IMR-90 (cell line): ENCODE data around the gene ATP1A3. TPM values are rescaled to one million over a fixed set of nuclear protein-coding genes. Genes with fewer than 3 reads are reported as not detected.

Experiments
- ATAC-seq: fragments of 200-7000 bp; cut with Tn5 transposase; 2 replicates; pipeline ENCODE4 v1.9.1; 2020; ENCODE audit warnings: low read depth, mild to moderate bottlenecking, moderate library complexity
- BruUV-seq: library from RNA; stranded (reverse); fragments of 400-500 nt; replicated peaks from 2 replicates; lab custom pipeline; 2021; lab: Mats Ljungman, UMichigan
- CTCF ChIA-PET: fragments of 300-600 bp; formaldehyde crosslinking; extraction: SDS; loops from one replicate; lab custom pipeline; 2021; ENCODE audit warnings: antibody characterized with exemption; lab: Yijun Ruan, JAX
- POLR2A ChIA-PET: fragments of 300-600 bp; sonication (Branson Sonifier 250); formaldehyde crosslinking; loops from one replicate; lab custom pipeline; 2022; ENCODE audit warnings: antibody characterized with exemption; ENCODE audit not compliant: unreplicated experiment; lab: Charles Lee
- DNase-seq: peaks from one replicate; pipeline ENCODE4 v3.0.0; 2013
- H2AFZ ChIP-seq: replicated peaks from 2 replicates; pipeline ENCODE3; 2013; ENCODE audit warnings: low read length, mild to moderate bottlenecking; ENCODE audit not compliant: poor library complexity
- H2AK5ac ChIP-seq: 2 replicates; pipeline ENCODE4 v1.6.1; 2013; ENCODE audit warnings: low read depth, low read length, inconsistent platforms
- H2AK9ac ChIP-seq: replicated peaks from 2 replicates; pipeline ENCODE3; 2013; ENCODE audit warnings: mild to moderate bottlenecking, low read depth, low read length, moderate library complexity; ENCODE audit not compliant: poor library complexity
- H2BK120ac ChIP-seq: 2 replicates; pipeline ENCODE4 v1.6.1; 2013; ENCODE audit warnings: low read depth, low read length, inconsistent platforms
- H2BK15ac ChIP-seq: 3 replicates; pipeline ENCODE4 v1.6.1; 2013; ENCODE audit warnings: low read depth, low read length, inconsistent platforms
- H2BK20ac ChIP-seq: 2 replicates; pipeline ENCODE4 v1.6.1; 2013; ENCODE audit warnings: low read depth, mild to moderate bottlenecking, inconsistent platforms, low read length, moderate library complexity
- H2BK5ac ChIP-seq: 2 replicates; pipeline ENCODE4 v1.6.1; 2013; ENCODE audit warnings: mild to moderate bottlenecking, low read depth, low read length, inconsistent platforms; ENCODE audit not compliant: poor library complexity, severe bottlenecking
- H3K14ac ChIP-seq: replicated peaks from 2 replicates; pipeline ENCODE4 v1.6.1; 2013; ENCODE audit warnings: low read depth, low read length, inconsistent platforms
- H3K18ac ChIP-seq: 2 replicates; pipeline ENCODE4 v1.6.1; 2013; ENCODE audit warnings: low read depth, low read length, control low read depth
- H3K23ac ChIP-seq: 2 replicates; pipeline ENCODE4 v1.6.1; 2013; ENCODE audit warnings: low read depth, low read length, inconsistent platforms
- H3K27ac ChIP-seq: 2 replicates; pipeline ENCODE4 v1.5.1; 2013; ENCODE audit warnings: mild to moderate bottlenecking, control low read depth, low read length; ENCODE audit not compliant: insufficient read depth
- H3K27me3 ChIP-seq: 2 replicates; pipeline ENCODE4 v1.6.1; 2013; ENCODE audit warnings: low read length; ENCODE audit not compliant: control insufficient read depth, insufficient read depth
- H3K36me3 ChIP-seq: 2 replicates; pipeline ENCODE4 v1.6.1; 2013; ENCODE audit warnings: low read length, mixed read lengths; ENCODE audit not compliant: control insufficient read depth, insufficient read depth
- H3K4ac ChIP-seq: 2 replicates; pipeline ENCODE4 v1.6.1; 2013; ENCODE audit warnings: low read depth, low read length, inconsistent platforms
- H3K4me1 ChIP-seq: 2 replicates; pipeline ENCODE4 v1.6.1; 2013; ENCODE audit warnings: low read length, mixed read lengths; ENCODE audit not compliant: control insufficient read depth, insufficient read depth
- H3K4me2 ChIP-seq: 2 replicates; pipeline ENCODE4 v1.6.1; 2013; ENCODE audit warnings: low read depth, mild to moderate bottlenecking, control low read depth, low read length, moderate library complexity
- H3K4me3 ChIP-seq: 2 replicates; pipeline ENCODE4 v1.5.1; 2013; ENCODE audit warnings: low read depth, mild to moderate bottlenecking, control low read depth, low read length, moderate library complexity; ENCODE audit not compliant: insufficient read depth
- H3K56ac ChIP-seq: 2 replicates; pipeline ENCODE4 v1.6.1; 2013; ENCODE audit warnings: low read length, inconsistent platforms; ENCODE audit not compliant: insufficient read depth; ENCODE audit errors: extremely low read depth
- H3K79me1 ChIP-seq, 2 experiments: 2 replicates each; pipeline ENCODE4 v1.6.1; 2013; ENCODE audit warnings: low read length in 2 of 2, inconsistent platforms in 1 of 2, low read depth in 1 of 2
- H3K9ac ChIP-seq: 2 replicates; pipeline ENCODE4 v1.6.1; 2013; ENCODE audit warnings: low read depth, low read length, control low read depth
- H3K9me1 ChIP-seq: 2 replicates; pipeline ENCODE4 v1.6.1; 2013; ENCODE audit warnings: low read length, inconsistent platforms; ENCODE audit not compliant: insufficient read depth
- H3K9me3 ChIP-seq: 2 replicates; pipeline ENCODE4 v1.6.1; 2013; ENCODE audit warnings: low read length; ENCODE audit not compliant: control insufficient read depth, insufficient read depth
- H4K20me1 ChIP-seq: 2 replicates; pipeline ENCODE4 v1.6.1; 2013; ENCODE audit warnings: low read length, inconsistent platforms; ENCODE audit not compliant: insufficient read depth
- H4K5ac ChIP-seq: 2 replicates; pipeline ENCODE4 v1.6.1; 2013; ENCODE audit warnings: mild to moderate bottlenecking, low read depth, low read length, control low read depth
- H4K8ac ChIP-seq, 2 experiments: 2 replicates each; pipeline ENCODE4 v1.6.1; 2013; ENCODE audit warnings: low read depth in 2 of 2, low read length in 2 of 2, control low read depth in 1 of 2, inconsistent platforms in 1 of 2
- H4K91ac ChIP-seq: 2 replicates; pipeline ENCODE4 v1.6.1; 2013; ENCODE audit warnings: low read depth, low read length, inconsistent platforms; ENCODE audit not compliant: insufficient read depth
- BHLHE40 ChIP-seq: fragments of 150-350 bp; IDR thresholded peaks from 2 replicates; pipeline ENCODE4 v1.6.1; 2016; ENCODE audit warnings: mild to moderate bottlenecking, low read depth, low read length
- CEBPB ChIP-seq: IDR thresholded peaks from 2 replicates; pipeline ENCODE4 v1.6.1; 2012; ENCODE audit warnings: low read depth, low read length, improper control_type of control experiment
- CHD1 ChIP-seq: IDR thresholded peaks from 2 replicates; pipeline ENCODE4 v1.6.1; 2012; ENCODE audit warnings: low read depth, low read length, improper control_type of control experiment
- CTCF ChIP-seq: conservative IDR thresholded peaks from 2 replicates; pipeline ENCODE4 v1.5.1; 2012; ENCODE audit warnings: mild to moderate bottlenecking, low read depth, low read length, improper control_type of control experiment
- ELK1 ChIP-seq: fragments of 150-350 bp; IDR thresholded peaks from 2 replicates; pipeline ENCODE4 v1.6.1; 2016; ENCODE audit warnings: low read depth, mild to moderate bottlenecking, low read length, moderate library complexity, borderline replicate concordance
- FOS ChIP-seq: fragments of 150-350 bp; IDR thresholded peaks from 2 replicates; pipeline ENCODE4 v1.6.1; 2016; ENCODE audit warnings: low read depth, low read length
- MAZ ChIP-seq: IDR thresholded peaks from 2 replicates; pipeline ENCODE4 v1.6.1; 2012; ENCODE audit warnings: low read depth, mild to moderate bottlenecking, low read length, improper control_type of control experiment, moderate library complexity, borderline replicate concordance
- MXI1 ChIP-seq: IDR thresholded peaks from 2 replicates; pipeline ENCODE4 v1.6.1; 2012; ENCODE audit warnings: low read depth, mild to moderate bottlenecking, low read length, moderate library complexity, borderline replicate concordance
- RAD21 ChIP-seq: IDR thresholded peaks from 2 replicates; pipeline ENCODE4 v1.6.1; 2012; ENCODE audit warnings: low read length, improper control_type of control experiment
- SMC3 ChIP-seq: fragments of 150-350 bp; IDR thresholded peaks from 2 replicates; pipeline ENCODE4 v1.6.1; 2016; ENCODE audit warnings: low read depth, mild to moderate bottlenecking, antibody characterized with exemption, low read length, moderate library complexity
- USF2 ChIP-seq: fragments of 150-350 bp; IDR thresholded peaks from 2 replicates; pipeline ENCODE4 v1.6.1; 2017; ENCODE audit warnings: mild to moderate bottlenecking, antibody characterized with exemption, low read length, low read depth
- WGBS, 2 experiments: methylation state at CpG; one replicate each; pipeline versions ENCODE4 v1.1.5 to v1.1.7; 2013; ENCODE audit warnings: missing lambda C conversion rate in 2 of 2; ENCODE audit not compliant: insufficient read length in 1 of 2; ENCODE audit errors: extremely low coverage in 2 of 2; 5-methylcytosine and 5-hydroxymethylcytosine counted together
- dilution Hi-C: fragments of 300-500 bp; cut with HindIII; formaldehyde crosslinking; loops from one replicate; pipeline ENCODE4 v1.14.3; 2018; ENCODE audit warnings: low sequenced_read_pairs; ENCODE audit not compliant: unreplicated experiment
- in situ Hi-C: fragments of 300-500 bp; cut with MboI; formaldehyde crosslinking; loops from 3 replicates; pipeline ENCODE4 v1.14.3; 2019; ENCODE audit warnings: low sequenced_read_pairs, inconsistent platforms, mixed read lengths
- intact Hi-C: fragments of 100-400 bp; cut with micrococcal nuclease; formaldehyde crosslinking; loops from 2 replicates; pipeline ENCODE4 v1.10.0; 2022
- polyA plus RNA-seq, 3 experiments: library from polyadenylated mRNA; depleted of rRNA; stranded (reverse); fragments of >200 nt; gene quantifications; 2 replicates each; pipeline ENCODE4 v1.2.3, GENCODE V29; 2012; ENCODE audit warnings: low replicate concordance in 1 of 3
- total RNA-seq: library from RNA; depleted of rRNA; stranded (reverse); fragments of >200 nt; gene quantifications from 2 replicates; pipeline ENCODE4 v1.2.3, GENCODE V29; 2012

ATP1A3 gene
- total and polyA plus RNA-seq, 2 of the 4 experiments (the other 2 are of a cell fraction) = under 0.01 to 0.12 TPM

- Histone ChIP-seq H3K9ac (no peak overlapping the region), H3K36me3 (no peaks in the 10 kb centered on the region), H3K9me3 (no peaks in the 10 kb centered on the region), H3K4ac (no peak overlapping the region), H4K5ac (no peak overlapping the region), H3K56ac (no peak overlapping the region), H4K91ac (no peak overlapping the region), H3K14ac (no peak overlapping the region), H3K4me3 (no peak overlapping the region), H3K18ac (no peak overlapping the region), H2BK120ac (no peak overlapping the region), H3K9me1 (peaks cover 4% of the 10 kb centered on the region; the same call in 1 of the 2 replicates), H3K27ac (no peak overlapping the region), H3K4me1 (no peaks in the 10 kb centered on the region), H2AK5ac (no peak overlapping the region), H3K27me3 (peaks cover 44% of the 10 kb centered on the region), H3K79me1 (no peaks in the 10 kb centered on the region), H4K20me1 (peaks cover 3% of the 10 kb centered on the region; the same call in 1 of the 2 replicates), H4K8ac (no peak overlapping the region), H3K4me2 (no peak overlapping the region), H3K23ac (no peak overlapping the region), H2AK9ac (no peak overlapping the region), H2BK15ac (no peak overlapping the region), H2BK5ac (no peak overlapping the region), H2BK20ac (no peak overlapping the region), H2AFZ (no peak overlapping the region)
- WGBS, 2 experiments = 76% methylated on average over 3 of the region's 4 CpGs; no CpG with 5 or more reads in 1 of the 2 experiments
- ATAC-seq = no peak
- ChIA-PET POLR2A (no interaction called here), CTCF (no interaction called here)
- BruUV-seq = no TSS peak
- dilution Hi-C loops = no loop called here
- TF ChIP-seq FOS = no peak
- TF ChIP-seq SMC3 = no peak
- TF ChIP-seq CEBPB = no peak
- no peak for TF ChIP-seq ELK1
- no peak for TF ChIP-seq CHD1
- TF ChIP-seq MAZ = no peak
- no peak for TF ChIP-seq RAD21
- TF ChIP-seq MXI1 = no peak
- TF ChIP-seq BHLHE40 = no peak
- no peak for TF ChIP-seq CTCF
- no peak for TF ChIP-seq USF2
- no peak for DNase-seq
- intact Hi-C loops = no loop called here
- in situ Hi-C loops = no loop called here
These were observed 4.0 kb downstream of the ATP1A3 start for GRCh38 chr19:41990028-41990427.
